ENCODE data around the gene ANKRD10. TPM values are rescaled to one million over a fixed set of nuclear protein-coding genes. Genes with fewer than 3 reads are reported as not detected.
A peak's percentile ranks its signal among the peaks of the same experiment; 100 is the strongest.

ANKRD10 gene
- total and polyA plus RNA-seq, 2 donors from 2014 or later = 64.9 to 159 TPM

GRCh38 chr13:110874508-110874960, 40.3 kb downstream of the ANKRD10 start:
- peak; percentile 87 to 95 (median 89) for DNase-seq
- Histone ChIP-seq H3K4me1 (ENCODE audit: control insufficient read depth in 2 of 3, insufficient read depth in 2 of 3, low read depth in 1 of 3, low read length in 3 of 3) (peaks cover 5 to 20% (median 10%) of the 10 kb centered on the region in 3 donors), H3K9ac (ENCODE audit: low read length in 3 of 3) (no peak overlapping the region), H3K4me3 (ENCODE audit: low read length in 3 of 3) (peak overlapping the region; percentile 42 to 49 (median 43)), H3K27me3 (ENCODE audit: control insufficient read depth, insufficient read depth, low read length) (no peaks in the 10 kb centered on the region), H3K9me3 (ENCODE audit: control insufficient read depth in 2 of 3, insufficient read depth in 1 of 3, low read length in 3 of 3) (no peaks in the 10 kb centered on the region), H3K27ac (ENCODE audit: low read depth in 2 of 2, low read length in 2 of 2) (no peak overlapping the region), H3K36me3 (ENCODE audit: control insufficient read depth in 2 of 3, insufficient read depth in 3 of 3, low read length in 3 of 3) (peaks cover 0 to 3% (median 0%) of the 10 kb centered on the region in 3 donors)
- no peak for FAIRE-seq
- no peak for TF ChIP-seq CTCF (IDR thresholded peaks at IDR 0.05; ENCODE audit: borderline replicate concordance, extremely low read depth, insufficient read depth)
- intact Hi-C loops (cut with DNase I) = no loop called here

GRCh38 chr13:110873639-110874507, 41.0 kb downstream of the ANKRD10 start:
- no peak for TF ChIP-seq CTCF (IDR thresholded peaks at IDR 0.05; ENCODE audit: borderline replicate concordance, extremely low read depth, insufficient read depth)
- no peak overlapping the region for H3K27ac ChIP-seq (ENCODE audit: low read depth in 2 of 2, low read length in 2 of 2)
- H3K36me3 ChIP-seq (ENCODE audit: control insufficient read depth in 2 of 3, insufficient read depth in 3 of 3, low read length in 3 of 3) = no peaks in the 10 kb centered on the region
- H3K27me3 ChIP-seq (ENCODE audit: control insufficient read depth, insufficient read depth, low read length) = no peaks in the 10 kb centered on the region
- peak overlapping the region in 2 of 3 donors; percentile 42 to 49 for H3K4me3 ChIP-seq (ENCODE audit: low read length in 3 of 3)
- DNase-seq = peak in 1 of 5 donors; percentile 16
- H3K4me1 ChIP-seq (ENCODE audit: control insufficient read depth in 2 of 3, insufficient read depth in 2 of 3, low read depth in 1 of 3, low read length in 3 of 3) = peaks cover 5 to 20% (median 10%) of the 10 kb centered on the region in 3 donors
- no peaks in the 10 kb centered on the region for H3K9me3 ChIP-seq (ENCODE audit: control insufficient read depth in 2 of 3, insufficient read depth in 1 of 3, low read length in 3 of 3)
- no peak overlapping the region for H3K9ac ChIP-seq (ENCODE audit: low read length in 3 of 3)
- intact Hi-C loops (cut with DNase I) = no loop called here
- no peak for FAIRE-seq

- H3K4me1 ChIP-seq (ENCODE audit: control insufficient read depth in 2 of 3, insufficient read depth in 2 of 3, low read depth in 1 of 3, low read length in 3 of 3) = peaks cover 5 to 20% (median 10%) of the 10 kb centered on the region in 3 donors
- no peak overlapping the region for H3K27ac ChIP-seq (ENCODE audit: low read depth in 2 of 2, low read length in 2 of 2)
- no peak overlapping the region for H3K9ac ChIP-seq (ENCODE audit: low read length in 3 of 3)
- H3K9me3 ChIP-seq (ENCODE audit: control insufficient read depth in 2 of 3, insufficient read depth in 1 of 3, low read length in 3 of 3) = no peaks in the 10 kb centered on the region
- DNase-seq (peak in 1 of 5 donors; percentile 68), FAIRE-seq (no peak)
- intact Hi-C loops (cut with DNase I) = no loop called here
- no peaks in the 10 kb centered on the region for H3K27me3 ChIP-seq (ENCODE audit: control insufficient read depth, insufficient read depth, low read length)
- no peak overlapping the region for H3K4me3 ChIP-seq (ENCODE audit: low read length in 3 of 3)
- H3K36me3 ChIP-seq (ENCODE audit: control insufficient read depth in 2 of 3, insufficient read depth in 3 of 3, low read length in 3 of 3) = no peaks in the 10 kb centered on the region
- no peak for TF ChIP-seq CTCF (IDR thresholded peaks at IDR 0.05; ENCODE audit: borderline replicate concordance, extremely low read depth, insufficient read depth)
These were observed 41.9 kb downstream of the ANKRD10 start for GRCh38 chr13:110872768-110873638.
